GM19023 (cell line): Measurements from ENCODE around the gene TAS1R2.
"Not testable (repeated sequence)": the region's sequence is repeated elsewhere in the genome, so short reads cannot be mapped to it uniquely, and the experiment has no call there.

Experiments
- ATAC-seq: cut with Tn5 transposase; IDR thresholded peaks from one replicate; pipeline ENCODE4 v1.9.1; 2021; ENCODE audit warnings: mild to moderate bottlenecking, moderate library complexity; ENCODE audit not compliant: unreplicated experiment

Gene TAS1R2

DNA sequence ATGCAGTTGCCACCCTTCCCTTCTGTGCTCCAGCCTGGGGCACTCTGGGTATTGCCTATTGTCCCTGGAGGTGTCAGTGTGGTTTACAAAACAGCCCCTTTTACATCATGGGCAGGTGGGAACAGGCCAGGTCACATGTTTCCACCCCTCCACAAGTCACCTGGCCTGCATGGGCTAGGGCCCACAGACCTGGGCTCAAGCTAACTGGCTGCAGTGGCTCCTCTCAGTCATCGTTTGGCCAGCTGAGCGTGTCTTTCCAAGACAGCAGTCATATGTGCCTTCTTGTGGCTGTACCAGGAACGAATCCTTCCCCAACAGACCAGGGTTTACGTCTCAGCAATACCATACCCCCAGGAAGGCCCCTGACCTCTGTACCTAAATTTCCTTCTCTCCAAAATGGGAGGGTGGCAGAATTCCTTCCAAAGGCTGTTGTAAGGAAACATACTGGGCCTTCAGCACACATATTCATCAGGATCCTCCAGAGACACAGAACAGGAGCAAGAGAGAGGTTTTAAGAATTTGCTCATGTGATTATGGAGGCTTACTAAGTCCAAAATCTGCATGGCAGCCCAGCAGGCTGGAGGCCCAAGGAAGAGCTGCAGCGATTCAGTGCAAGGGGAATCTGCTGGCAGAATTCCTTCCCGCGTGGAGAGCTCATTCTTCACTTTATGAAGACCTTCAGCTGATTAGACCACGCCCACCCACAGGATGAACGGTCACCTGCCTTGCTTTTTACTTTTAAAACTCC lies 10.6 kb upstream of the TAS1R2 start:
- ATAC-seq: no peak

DNA sequence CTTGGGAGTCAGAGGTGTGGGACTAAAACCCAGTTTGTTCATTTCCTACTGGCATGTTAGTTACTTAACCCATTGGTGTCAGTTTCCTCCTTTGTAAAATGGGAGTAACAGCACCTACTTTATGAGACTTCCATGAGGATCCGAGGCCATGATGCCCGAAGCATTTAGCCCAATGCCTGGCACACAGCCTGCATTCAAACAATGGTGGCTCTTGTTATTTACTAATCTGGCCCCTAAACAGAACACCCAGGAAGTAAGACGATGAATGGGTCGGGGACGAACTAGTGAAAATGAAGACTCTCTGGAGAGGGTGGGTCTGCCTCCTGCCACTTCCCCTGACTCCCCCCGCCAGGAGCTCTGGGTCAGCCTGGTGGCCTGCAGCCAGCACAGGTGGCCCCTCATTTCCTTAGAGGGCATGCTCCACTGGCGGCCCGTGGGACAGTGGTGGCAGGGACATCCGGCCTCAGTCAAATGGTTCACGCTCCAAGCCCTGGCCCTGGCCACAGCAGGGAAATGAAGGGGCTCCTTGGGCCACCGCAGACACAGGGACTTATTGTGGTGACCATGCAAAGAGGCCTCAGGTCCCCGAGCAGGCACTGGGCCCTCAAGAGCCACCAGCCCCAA lies 9.5 kb upstream of the TAS1R2 start:
- ATAC-seq: no peak

DNA sequence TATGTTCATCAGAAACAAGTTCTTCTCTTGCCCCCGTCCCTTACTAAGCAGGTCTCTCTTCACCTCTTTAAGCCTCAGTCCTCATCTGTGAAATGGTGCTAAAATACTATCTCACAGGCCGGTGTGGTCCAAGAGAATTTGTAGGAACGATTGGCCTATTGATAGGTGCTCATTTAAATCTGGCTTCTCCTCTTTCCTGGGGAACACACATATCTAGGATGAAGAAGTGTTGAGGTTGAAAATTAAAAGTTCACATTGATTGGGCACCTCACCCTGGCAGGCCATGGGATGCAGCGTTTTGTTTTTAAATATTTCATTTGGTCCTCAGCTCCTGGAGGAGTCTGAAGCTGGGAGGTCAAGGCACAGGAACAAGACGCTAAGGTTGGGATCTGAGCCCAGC lies 8.9 kb upstream of the TAS1R2 start:
- no peak for ATAC-seq

DNA sequence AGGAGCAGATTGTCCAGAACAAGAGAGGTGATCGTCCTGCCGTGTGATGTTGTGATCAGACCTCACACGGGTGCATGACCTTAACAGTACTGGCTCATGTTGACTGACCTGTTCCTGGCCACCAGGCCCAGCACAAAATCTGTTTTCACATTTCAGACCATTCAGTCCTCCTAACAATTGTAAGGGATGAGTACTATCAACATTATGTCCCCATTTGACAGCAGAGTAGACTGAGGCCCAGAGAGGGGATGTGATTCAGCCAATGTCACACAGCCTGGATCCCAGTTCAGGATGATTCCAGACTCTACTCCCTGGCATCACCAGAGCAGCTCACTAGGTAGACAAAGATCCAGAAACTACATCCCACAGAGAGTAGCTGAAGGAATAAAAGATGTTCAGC lies 7.4 kb upstream of the TAS1R2 start:
- ATAC-seq: no peak

DNA sequence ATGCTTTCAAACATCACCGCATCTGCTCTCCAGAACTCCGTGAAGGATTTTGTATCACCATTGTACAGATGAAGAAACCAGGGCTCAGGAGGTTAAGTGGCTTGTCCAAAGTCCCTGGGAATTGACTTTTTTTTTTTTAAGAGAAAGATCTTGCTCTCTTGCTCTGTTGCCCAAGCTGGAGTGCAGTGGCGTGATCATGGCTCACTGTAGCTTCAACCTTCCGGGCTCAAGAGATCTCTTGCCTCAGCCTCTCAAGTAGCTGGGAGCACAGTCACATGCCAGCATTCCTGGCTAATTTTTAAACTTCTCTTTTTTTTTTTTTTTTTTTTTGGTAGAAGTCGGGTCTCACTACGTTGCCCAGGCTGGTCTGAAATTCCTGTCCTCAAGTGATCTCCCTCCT lies 6.9 kb upstream of the TAS1R2 start:
- ATAC-seq: no peak

DNA sequence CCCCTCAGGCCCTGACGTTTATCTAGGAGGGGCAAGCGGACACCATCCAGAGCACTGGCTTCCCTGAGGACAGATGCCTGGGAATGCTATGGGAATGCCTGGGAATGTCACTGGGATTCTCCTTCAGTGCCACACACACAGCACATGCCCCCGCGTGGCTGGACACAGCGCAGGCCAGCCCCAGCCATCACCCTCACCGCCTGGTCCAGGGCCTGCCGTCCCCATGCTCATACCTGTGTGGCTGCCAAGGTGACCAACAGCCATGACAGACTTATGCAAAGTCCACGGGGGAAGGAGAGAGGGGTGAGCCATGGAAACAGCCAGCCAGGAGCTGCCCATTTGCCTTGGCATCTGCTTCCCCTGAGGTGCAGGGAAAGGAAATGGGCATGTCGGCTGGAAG lies 5.7 kb upstream of the TAS1R2 start:
- no peak for ATAC-seq

DNA sequence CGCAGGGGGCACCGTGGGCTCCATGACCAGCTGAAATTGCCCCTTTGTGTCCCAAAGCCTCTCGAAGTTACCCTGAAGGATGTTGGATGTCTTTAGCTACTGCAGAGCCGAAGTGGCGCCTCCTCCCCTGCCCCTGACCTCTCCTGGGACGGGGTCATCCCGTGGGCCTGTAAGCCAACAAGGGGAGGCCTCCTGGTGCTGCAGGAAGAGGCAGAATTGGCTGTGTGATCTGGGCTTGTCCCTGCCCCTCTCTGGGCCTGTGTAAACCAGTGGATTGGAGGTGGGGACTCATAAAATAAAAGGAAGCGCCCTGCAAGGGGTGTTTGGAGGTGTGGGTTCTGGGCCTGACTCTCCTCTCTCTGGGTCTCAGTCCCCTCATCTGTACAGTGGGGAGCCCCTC lies 2.1 kb upstream of the TAS1R2 start:
- ATAC-seq: no peak

DNA sequence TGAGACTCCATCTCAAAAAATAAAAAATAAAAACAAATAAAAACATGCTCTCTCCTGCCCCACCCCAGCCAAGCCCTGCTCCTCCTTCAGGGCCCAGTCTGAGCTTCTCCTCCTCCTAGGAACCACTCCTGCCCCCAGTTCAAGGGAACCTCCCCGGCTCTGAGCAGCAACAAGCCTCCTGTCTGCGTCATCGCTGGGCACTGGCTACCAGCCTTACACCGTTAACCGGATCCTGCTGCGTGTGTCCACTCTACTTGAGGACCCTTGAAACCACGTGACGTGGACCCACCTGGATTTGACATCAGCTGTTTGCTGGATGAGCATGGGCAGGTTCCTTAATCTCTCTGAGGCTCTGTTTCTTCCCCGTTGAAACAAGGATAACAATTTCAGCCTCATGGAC lies 1.6 kb upstream of the TAS1R2 start:
- ATAC-seq: no peak

DNA sequence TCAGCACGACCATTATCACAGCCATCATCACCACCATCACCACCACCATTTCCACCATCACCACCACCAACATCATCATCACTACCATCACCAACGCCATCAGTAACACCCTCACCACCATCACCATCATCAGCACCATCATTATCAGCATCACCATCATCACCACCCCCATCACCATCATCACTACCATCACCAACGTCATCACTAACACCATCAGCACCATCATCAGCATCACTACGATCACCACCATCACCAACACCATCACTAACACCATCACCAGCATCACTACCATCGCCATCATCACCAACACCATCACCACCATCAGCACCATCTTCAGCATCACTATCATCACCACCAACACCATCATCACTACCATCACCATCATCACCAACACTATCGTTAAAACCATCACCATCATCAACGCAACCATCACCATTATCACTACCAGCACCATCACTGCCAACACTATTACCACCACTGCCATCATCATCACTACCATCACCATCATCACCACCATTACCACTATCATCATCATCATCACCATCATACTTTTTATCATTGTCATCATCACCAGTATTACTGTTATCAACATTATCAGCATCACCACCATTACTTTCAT lies 1.3 kb downstream of the TAS1R2 start:
- no peak for ATAC-seq

DNA sequence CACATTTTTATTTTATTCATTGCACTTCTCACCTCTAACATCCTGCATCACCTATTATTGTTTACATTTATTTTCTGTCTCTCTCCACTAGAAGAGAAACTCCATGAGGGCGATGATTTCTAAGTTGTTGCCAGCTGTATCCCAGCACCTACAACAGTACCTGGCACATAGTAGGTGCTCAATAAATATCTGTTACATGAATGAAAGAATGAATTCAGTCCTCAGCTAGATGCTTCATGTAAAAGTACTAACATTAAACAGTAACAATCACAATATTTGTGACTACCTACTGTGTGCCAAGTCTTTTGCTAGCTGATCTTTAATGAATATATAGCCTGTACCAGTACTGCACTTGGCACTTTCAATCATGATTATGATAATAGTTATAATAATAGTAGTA lies 3.0 kb downstream of the TAS1R2 start:
- no peak for ATAC-seq

DNA sequence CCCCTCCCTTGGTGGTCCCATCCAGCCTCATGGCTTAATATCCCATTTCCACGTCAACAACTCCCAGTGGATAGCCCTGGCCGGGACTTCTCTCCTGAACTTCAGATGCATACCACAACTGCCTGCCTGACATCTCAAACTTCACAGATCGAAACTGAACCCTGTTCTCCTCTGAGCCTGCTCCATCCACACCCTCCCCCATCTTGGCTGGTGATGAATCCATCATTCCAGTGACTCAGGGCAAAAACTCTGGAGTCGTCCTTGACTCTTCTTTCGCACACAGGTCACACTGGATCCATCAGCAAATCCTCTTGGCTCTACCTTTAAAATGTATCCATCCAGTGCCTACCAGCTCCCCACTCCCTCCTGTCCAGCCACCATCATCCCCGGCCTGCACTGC lies 3.9 kb downstream of the TAS1R2 start:
- no peak for ATAC-seq

DNA sequence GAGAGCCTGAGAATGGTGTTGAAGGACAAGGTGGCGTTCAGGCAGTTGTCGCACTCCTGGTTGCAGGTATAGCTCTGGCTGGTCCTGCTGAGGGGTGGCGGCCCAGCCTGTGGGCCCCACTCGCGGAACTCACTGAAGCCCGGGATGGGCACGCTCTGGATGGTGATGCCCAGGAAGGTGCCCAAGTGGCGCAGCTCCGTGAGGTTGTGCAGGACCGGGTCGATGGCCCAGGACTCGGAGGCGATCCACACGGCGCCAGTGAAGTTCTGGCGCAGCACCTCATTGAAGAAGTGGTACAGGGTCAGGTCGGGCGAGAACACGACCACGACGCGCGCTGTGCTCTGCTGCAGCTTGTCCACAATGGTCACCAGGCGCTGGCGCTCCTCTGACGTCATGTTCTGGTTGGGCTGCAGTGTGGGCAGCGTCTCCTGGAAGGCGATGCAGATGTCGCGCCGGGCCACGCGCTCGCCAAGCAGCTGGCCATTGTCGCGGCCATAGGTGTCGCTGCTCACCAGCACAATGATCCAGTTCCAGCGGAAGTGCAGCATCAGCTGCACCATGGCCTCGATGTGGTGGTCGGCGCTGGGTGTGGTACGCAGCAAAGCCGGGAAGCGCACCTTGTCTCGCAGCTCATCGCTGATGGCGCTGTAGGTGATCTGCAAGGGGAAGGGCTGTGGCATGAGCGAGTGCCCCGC lies 5.0 kb downstream of the TAS1R2 start:
- no peak for ATAC-seq

DNA sequence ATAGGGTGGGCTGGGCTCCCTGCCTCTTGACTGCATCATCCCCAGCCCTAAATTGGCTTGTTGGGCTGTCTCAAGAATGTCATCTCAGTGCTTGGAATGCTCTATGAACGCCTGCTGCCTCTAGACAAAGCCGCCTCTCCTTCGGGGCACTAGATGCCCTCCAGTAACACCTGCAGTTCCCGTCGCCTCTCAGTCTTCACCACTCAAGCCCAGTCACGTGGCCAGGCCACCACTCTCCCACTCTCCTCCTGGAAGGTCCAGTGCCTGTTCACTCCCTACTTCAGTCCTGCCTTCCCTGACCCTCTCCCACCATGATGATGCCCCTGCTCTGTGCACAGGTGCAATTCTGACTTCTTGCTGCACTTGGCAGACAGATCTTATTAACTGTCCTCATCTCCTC lies 7.0 kb downstream of the TAS1R2 start:
- no peak for ATAC-seq

DNA sequence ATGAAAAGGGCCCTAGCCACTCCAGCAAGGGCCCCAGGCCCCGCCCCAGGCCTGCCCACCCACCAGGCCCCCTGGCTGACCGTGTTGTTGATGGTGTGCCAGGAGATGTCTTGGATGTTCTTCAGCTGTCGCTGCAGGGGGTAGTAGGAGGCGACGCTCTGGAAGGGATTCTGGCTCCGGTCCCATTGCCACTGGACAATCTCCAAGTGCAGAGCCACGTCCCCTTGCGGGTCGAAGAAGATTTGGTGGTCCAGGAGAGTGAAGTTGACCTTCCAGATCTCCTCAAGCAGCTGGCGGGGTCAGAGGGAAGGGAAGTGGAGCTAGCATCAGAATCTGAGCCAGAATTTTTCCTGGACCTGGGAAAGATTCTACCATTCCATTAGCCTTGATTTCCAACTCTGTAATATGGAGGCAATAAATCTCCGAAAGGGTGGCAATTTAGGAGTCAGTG lies 10.2 kb downstream of the TAS1R2 start:
- no peak for ATAC-seq

DNA sequence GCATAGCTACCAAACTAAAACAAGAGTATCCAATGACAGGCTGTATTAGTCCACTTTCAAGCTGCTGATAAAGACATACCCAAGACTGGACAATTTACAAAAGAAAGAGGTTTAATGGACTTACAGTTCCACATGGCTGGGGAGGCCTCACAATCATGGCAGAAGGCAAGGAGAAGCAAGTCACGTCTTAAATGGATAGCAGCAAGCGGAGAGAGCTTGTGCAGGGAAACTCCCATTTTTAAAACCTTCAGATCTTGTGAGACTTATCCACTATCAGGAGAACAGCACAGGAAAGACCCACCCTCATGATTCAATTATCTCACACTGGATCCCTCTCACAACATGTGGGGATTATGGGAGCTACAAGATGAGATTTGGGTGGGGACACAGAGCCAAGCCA lies 11.7 kb downstream of the TAS1R2 start:
- not testable (repeated sequence) for ATAC-seq

DNA sequence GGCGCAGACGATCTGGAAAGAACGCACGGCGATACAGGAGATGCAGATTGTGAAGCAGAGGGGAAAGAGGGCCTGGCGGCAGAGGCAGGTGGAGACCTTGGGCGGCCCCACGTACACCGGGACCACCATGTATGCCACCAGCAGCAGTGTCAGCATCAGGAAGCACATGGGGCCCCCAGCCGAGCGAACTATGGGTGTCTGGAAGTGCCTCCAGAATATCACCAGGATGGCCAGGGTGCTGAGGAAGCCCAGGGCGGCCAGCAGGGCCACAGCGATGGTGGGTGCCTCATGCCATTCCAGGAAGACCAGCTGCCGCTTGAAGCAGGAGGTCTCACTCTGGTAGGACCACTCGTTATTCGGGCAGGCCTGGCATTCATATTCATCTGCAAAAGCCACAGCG lies 19.3 kb downstream of the TAS1R2 start:
- ATAC-seq: no peak

DNA sequence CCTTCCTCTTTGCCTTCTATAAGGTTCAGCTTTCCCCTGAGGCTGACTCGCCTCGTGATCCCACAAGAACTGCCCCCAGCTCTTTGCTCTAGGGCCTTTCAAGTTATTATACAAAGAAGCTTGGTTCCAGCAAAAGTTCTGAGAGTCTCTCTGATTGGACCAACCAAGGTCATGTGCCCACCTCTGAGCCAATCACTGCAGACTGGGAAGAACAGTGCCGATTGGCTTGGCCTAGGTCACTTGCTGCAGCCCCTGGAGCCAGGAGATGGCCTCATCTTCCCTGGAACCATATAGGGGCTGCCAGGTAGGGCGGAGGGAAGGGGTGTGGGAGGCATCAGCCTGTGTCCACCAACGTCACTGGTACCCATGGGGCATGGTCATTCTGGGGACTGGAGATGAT lies 22.8 kb downstream of the TAS1R2 start:
- ATAC-seq: no peak

DNA sequence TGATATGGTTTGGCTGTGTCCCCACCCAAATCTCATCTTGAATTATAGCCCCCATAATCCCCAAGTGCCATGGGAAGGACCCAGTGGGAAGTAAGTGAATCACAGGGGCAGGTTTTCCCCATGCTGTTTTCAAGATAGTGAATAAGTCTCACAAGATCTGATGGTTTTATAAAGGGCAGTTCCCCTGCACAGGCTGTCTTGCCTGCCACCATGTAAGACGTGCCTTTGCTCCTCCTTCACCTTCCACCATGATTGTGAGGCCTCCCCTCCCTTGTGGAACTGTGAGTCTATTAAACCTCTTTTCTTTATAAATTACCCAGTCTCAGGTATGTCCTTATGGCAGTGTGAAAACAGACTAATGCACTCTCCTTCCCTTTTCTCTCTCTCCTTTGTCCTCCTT lies 27.1 kb downstream of the TAS1R2 start:
- ATAC-seq: not testable (repeated sequence)

DNA sequence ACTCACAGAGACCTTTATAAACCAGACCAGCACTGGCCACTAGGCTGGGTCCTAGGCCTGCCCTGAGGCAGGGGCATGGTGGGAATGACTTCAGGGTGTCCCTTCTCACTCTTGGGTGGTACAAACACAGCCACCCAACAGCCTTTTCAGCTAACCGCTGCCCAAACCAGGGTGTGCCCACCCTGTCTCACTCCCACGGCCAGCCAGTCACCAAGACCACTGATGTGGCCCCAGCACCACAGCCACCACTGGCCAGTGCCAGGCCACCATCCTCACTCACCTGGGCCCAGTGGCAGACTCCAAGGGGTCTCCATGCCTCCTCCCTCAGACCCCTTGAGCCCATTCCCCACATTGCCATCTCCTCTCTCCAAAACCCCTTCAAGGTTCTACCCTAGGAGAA lies 27.8 kb downstream of the TAS1R2 start:
- ATAC-seq: no peak

DNA sequence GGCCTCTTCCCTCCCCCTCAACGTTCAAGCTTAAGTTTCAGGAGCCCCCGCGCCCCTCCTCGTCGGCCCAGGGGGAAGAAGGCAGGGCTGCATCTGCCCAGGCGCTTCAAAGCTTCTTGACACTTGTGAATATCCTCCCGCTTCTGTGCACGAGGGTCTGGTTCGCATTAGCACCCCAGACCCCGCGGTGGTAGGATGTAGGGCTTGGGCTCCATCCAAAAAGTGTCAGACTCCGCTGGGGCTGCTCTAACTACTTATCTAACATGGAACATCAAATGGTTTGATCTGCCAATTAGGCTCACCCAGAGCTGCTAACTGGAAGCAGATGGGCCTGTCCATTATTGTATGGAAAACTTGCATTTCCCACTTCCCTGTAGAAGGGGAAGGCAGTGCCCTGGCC lies 28.9 kb downstream of the TAS1R2 start:
- no peak for ATAC-seq

DNA sequence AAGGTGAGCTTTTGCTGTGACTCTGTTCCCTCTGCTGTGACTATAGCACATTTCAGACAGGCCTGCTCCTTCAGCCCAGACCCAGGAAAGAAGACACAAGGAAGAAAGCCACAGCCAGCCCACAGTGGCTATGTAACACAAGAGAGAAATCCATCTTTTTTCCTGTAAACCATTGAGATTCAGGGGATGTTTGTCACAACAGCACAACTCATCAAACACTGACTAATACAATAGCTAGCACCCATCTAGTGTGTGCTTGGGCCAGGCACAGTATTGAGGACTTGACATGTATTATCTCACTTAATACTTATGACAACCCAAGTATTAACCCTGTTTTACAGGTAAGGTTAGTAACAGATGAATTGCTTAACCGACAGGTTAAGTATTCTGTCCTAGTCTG lies 29.8 kb downstream of the TAS1R2 start:
- ATAC-seq: no peak

DNA sequence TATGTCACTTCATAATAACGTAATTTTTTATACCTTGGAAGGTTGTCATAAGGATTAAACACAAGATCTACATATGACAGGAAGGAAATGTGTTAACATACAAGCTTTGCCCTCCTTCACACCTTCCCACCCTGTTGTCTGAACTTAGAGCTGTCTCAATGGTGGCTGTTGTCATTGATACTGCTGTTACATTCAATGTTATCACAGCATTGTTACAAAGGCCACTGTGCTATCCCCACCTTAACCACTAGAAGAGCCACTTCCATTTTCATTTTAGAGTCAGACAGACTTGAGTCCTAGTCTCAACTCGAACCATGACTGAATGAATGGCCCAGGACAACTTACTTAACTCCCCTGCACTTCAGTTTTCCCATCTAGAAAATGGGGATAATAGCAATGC lies 31.2 kb downstream of the TAS1R2 start:
- no peak for ATAC-seq
